C4-2B (cell line): ENCODE data around the gene PTPRF.

Source experiments
- CTCF ChIP-seq: fragments of 450-650 bp; conservative IDR thresholded peaks from 2 replicates; pipeline ENCODE4 v1.5.1; 2017; ENCODE audit warnings: mild to moderate bottlenecking
- ZFX ChIP-seq: fragments of 450-650 bp; IDR thresholded peaks from 2 replicates; pipeline ENCODE4 v1.6.1; 2017

- no peak for TF ChIP-seq CTCF
- no peak for TF ChIP-seq ZFX
Measured at GRCh38 chr1:43590388-43590925, 59.8 kb downstream of the PTPRF start.
